ENCODE results near the gene TRAF5.

DNA sequence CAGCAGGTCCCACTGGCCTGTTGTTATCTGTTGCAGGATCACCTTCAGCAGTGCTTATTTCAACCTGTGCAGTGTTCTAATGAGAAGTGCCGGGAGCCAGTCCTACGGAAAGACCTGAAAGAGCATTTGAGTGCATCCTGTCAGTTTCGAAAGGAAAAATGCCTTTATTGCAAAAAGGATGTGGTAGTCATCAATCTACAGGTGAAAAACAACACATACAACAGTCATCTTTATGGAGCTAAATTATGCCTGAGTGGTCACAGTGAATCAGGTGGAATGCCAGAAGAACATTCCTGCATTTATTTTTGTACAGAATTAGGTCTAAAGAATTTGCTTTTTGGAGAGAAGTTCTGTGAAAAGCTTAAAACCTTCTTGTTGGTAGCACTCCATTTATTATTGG, 33.2 kb downstream of the TRAF5 start:
- TF ChIP-seq POLR2A (IDR thresholded peaks at IDR 0.05; ENCODE audit: low read depth, low read length) (no peak), TAF1 (IDR thresholded peaks at IDR 0.05; ENCODE audit: borderline replicate concordance, low read depth, low read length) (no peak)

All from GM12892 (cell line).